Measurements from ENCODE around the gene FEM1C. TPM values are rescaled to one million over a fixed set of nuclear protein-coding genes. Genes with fewer than 3 reads are reported as not detected.

Gene FEM1C
- total RNA-seq, 1 experiment from 2014 or later = 27.5 TPM

GRCh38 chr5:115553082-115553481 is 8.5 kb upstream of the FEM1C start:
- no peaks in the 10 kb centered on the region for H4K20me1 ChIP-seq (ENCODE audit: insufficient read depth)
- ChIA-PET RAD21 (ENCODE audit: low non-redundant PET in 1 of 2, low total read pairs in 2 of 2, uncharacterized antibody in 2 of 2, unreplicated experiment in 2 of 2) (no interaction called here), CTCF (no interaction called here), POLR2A (no interaction called here)
- H2AFZ ChIP-seq (ENCODE audit: low read depth, low read length, poor library complexity, severe bottlenecking) = no peak overlapping the region
- H3K36me3 ChIP-seq (ENCODE audit: control insufficient read depth in 1 of 2, insufficient read depth in 2 of 2, low read length in 2 of 2) = no peaks in the 10 kb centered on the region
- TF ChIP-seq JUND (IDR thresholded peaks at IDR 0.05) = no peak
- TF ChIP-seq POLR2AphosphoS5 (IDR thresholded peaks at IDR 0.05; ENCODE audit: low read depth, low read length) = no peak
- TF ChIP-seq CEBPB (IDR thresholded peaks at IDR 0.05; ENCODE audit: low read depth) = no peak
- TF ChIP-seq TCF7L2 (IDR thresholded peaks at IDR 0.05; ENCODE audit: borderline replicate concordance, extremely low read depth, insufficient read depth, insufficient read length) = no peak
- TF ChIP-seq SIN3A (IDR thresholded peaks at IDR 0.05; ENCODE audit: low read depth) = no peak
- no peak for TF ChIP-seq ZBTB33 (IDR thresholded peaks at IDR 0.05; ENCODE audit: extremely low read depth, insufficient replicate concordance, low read length)
- TF ChIP-seq RAD21 (IDR thresholded peaks at IDR 0.05; ENCODE audit: low read depth) = no peak
- TF ChIP-seq FOSL1 (IDR thresholded peaks at IDR 0.05; ENCODE audit: low read depth) = no peak
- no peak for TF ChIP-seq ZFX (IDR thresholded peaks at IDR 0.05)
- no peak for TF ChIP-seq CBX3 (IDR thresholded peaks at IDR 0.05; ENCODE audit: low read depth)
- TF ChIP-seq ZNF274 (IDR thresholded peaks at IDR 0.05; ENCODE audit: low read depth, low read length) = no peak
- TF ChIP-seq, protein P1, sequence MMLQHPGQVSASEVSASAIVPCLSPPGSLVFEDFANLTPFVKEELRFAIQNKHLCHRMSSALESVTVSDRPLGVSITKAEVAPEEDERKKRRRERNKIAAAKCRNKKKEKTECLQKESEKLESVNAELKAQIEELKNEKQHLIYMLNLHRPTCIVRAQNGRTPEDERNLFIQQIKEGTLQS (IDR thresholded peaks at IDR 0.05) = no peak
- no peak for TF ChIP-seq MAX (IDR thresholded peaks at IDR 0.05)
- TF ChIP-seq EGR1 (IDR thresholded peaks at IDR 0.05; ENCODE audit: low read depth) = no peak
- TF ChIP-seq EZH2phosphoT487 (IDR thresholded peaks at IDR 0.05; ENCODE audit: borderline replicate concordance) = no peak
- no peak for TF ChIP-seq SP1 (IDR thresholded peaks at IDR 0.05; ENCODE audit: low read depth)
- TF ChIP-seq YY1 (IDR thresholded peaks at IDR 0.05; ENCODE audit: extremely low read depth, insufficient replicate concordance, low read depth, low read length) = no peak
- TF ChIP-seq ELF1 (IDR thresholded peaks at IDR 0.05; ENCODE audit: borderline replicate concordance, low read depth) = no peak
- TF ChIP-seq POLR2A (IDR thresholded peaks at IDR 0.05; ENCODE audit: borderline replicate concordance, extremely low read depth, insufficient read depth, insufficient read length) = no peak
- no peak overlapping the region for H3K4me2 ChIP-seq (ENCODE audit: low read length)
- H3K4me1 ChIP-seq (ENCODE audit: control insufficient read depth in 1 of 2, insufficient read depth in 2 of 2, low read length in 2 of 2) = peaks cover 0 to 14% of the 10 kb centered on the region in 2 experiments; a peak in 2 of 4 replicates
- DNase-seq (ENCODE audit: low read depth, low spot score) (no peak), ATAC-seq (no peak)
- H3K27me3 ChIP-seq (ENCODE audit: insufficient read depth, low read length) = no peaks in the 10 kb centered on the region
- H3K9ac ChIP-seq (ENCODE audit: low read length) = no peak overlapping the region
- BruUV-seq (replicated peaks) = no TSS peak
- H3K4me3 ChIP-seq (replicated peaks in 1 of 2; ENCODE audit: low read depth in 1 of 2, low read length in 2 of 2) = no peak overlapping the region
- no peaks in the 10 kb centered on the region for H3K9me2 ChIP-seq (ENCODE audit: insufficient read depth)
- H3K9me3 ChIP-seq (ENCODE audit: control insufficient read depth in 1 of 2, insufficient read depth in 1 of 2, low read depth in 1 of 2, low read length in 2 of 2) = no peaks in the 10 kb centered on the region
- no peak overlapping the region for H3K27ac ChIP-seq (ENCODE audit: low read depth, low read length)
- intact Hi-C loops (cut with micrococcal nuclease) = no loop called here
- no peaks in the 10 kb centered on the region for H3K79me2 ChIP-seq (ENCODE audit: insufficient read depth, low read length)

Data from HCT116 (cell line).